Prostate gland (tissue), 2 donors: ENCODE results near the gene CYP19A1.

ENCODE experiments used
- POLR2A ChIP-seq: fragments of 450-650 bp; IDR thresholded peaks from one replicate; pipeline ENCODE4 v1.6.1; 2016; ENCODE audit warnings: antibody characterized with exemption, mild to moderate bottlenecking
- POLR2AphosphoS5 ChIP-seq: sonication (generic); formaldehyde crosslinking; IDR thresholded peaks from one replicate; pipeline ENCODE4 v1.6.1; 2017; ENCODE audit warnings: antibody characterized with exemption
- TF ChIP-seq, protein P1 (sequence below), 4 experiments: fragments of 200-600 bp in 2 of 4; fragments of 450-650 bp in 2 of 4; sonication (generic) in 2 of 4; IDR thresholded peaks; 1 replicate in 3 of 4; 2 replicates in 1 of 4; pipeline ENCODE4 v1.5.1; 2016 to 2019; ENCODE audit warnings: antibody characterized with exemption in 4 of 4, mild to moderate bottlenecking in 2 of 4, moderate library complexity in 2 of 4

DNA sequence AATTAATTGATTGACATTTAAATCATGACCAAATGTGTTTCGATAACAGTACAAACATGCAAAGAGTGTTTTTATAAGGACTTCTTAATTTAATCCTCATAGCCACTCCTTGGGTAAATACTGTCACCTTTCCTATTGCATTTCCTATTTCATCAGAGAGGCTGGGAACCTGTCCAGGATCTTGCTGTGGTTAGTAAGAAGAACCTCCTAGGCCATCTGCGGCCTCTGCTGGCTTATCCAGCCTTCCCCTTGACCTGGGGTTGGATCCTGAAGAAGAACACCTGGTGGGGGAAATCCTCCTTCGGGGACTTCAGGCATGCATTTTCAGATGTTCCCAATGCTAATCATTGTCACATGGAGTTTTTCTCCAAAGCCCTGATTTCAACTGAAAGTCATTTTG lies 28.5 kb upstream of the CYP19A1 start:
- TF ChIP-seq, protein P1, sequence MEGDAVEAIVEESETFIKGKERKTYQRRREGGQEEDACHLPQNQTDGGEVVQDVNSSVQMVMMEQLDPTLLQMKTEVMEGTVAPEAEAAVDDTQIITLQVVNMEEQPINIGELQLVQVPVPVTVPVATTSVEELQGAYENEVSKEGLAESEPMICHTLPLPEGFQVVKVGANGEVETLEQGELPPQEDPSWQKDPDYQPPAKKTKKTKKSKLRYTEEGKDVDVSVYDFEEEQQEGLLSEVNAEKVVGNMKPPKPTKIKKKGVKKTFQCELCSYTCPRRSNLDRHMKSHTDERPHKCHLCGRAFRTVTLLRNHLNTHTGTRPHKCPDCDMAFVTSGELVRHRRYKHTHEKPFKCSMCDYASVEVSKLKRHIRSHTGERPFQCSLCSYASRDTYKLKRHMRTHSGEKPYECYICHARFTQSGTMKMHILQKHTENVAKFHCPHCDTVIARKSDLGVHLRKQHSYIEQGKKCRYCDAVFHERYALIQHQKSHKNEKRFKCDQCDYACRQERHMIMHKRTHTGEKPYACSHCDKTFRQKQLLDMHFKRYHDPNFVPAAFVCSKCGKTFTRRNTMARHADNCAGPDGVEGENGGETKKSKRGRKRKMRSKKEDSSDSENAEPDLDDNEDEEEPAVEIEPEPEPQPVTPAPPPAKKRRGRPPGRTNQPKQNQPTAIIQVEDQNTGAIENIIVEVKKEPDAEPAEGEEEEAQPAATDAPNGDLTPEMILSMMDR (IDR thresholded peaks at IDR 0.05) = no peak
- no peak for TF ChIP-seq POLR2A
- no peak for TF ChIP-seq POLR2AphosphoS5
